HG03469 (cell line): ENCODE data around the gene ZNF664.

ENCODE experiments used
- ATAC-seq: cut with Tn5 transposase; IDR thresholded peaks from one replicate; pipeline ENCODE4 v1.9.1; 2021; ENCODE audit warnings: mild to moderate bottlenecking, moderate library complexity, moderate number of reproducible peaks; ENCODE audit not compliant: unreplicated experiment

The ZNF664 gene

GRCh38 chr12:124027753-124028554, 54.9 kb downstream of the ZNF664 start:
- ATAC-seq = no peak

GRCh38 chr12:124028555-124028925, 55.5 kb downstream of the ZNF664 start:
- no peak for ATAC-seq

- no peak for ATAC-seq
These were observed 57.0 kb downstream of the ZNF664 start for GRCh38 chr12:124030008-124030407.

GRCh38 chr12:124030510-124030909, 57.5 kb downstream of the ZNF664 start:
- no peak for ATAC-seq

GRCh38 chr12:124031058-124031457, 58.0 kb downstream of the ZNF664 start:
- ATAC-seq = no peak

GRCh38 chr12:124032265-124032886, 59.4 kb downstream of the ZNF664 start:
- ATAC-seq = no peak

- no peak for ATAC-seq
These were observed 60.8 kb downstream of the ZNF664 start for GRCh38 chr12:124033859-124034258.

- ATAC-seq = no peak
These were observed 61.3 kb downstream of the ZNF664 start for GRCh38 chr12:124034297-124034696.

- no peak for ATAC-seq
These were observed 62.1 kb downstream of the ZNF664 start for GRCh38 chr12:124035163-124035562.

GRCh38 chr12:124036171-124036598, 63.2 kb downstream of the ZNF664 start:
- no peak for ATAC-seq

- ATAC-seq = no peak
These were observed 63.7 kb downstream of the ZNF664 start for GRCh38 chr12:124036657-124037109.

GRCh38 chr12:124037331-124037730, 64.3 kb downstream of the ZNF664 start:
- no peak for ATAC-seq

GRCh38 chr12:124039276-124039675, 66.3 kb downstream of the ZNF664 start:
- ATAC-seq = no peak

- ATAC-seq = no peak
These were observed 67.3 kb downstream of the ZNF664 start for GRCh38 chr12:124040291-124040690.

GRCh38 chr12:124040737-124041136, 67.7 kb downstream of the ZNF664 start:
- ATAC-seq = no peak

- no peak for ATAC-seq
These were observed 68.9 kb downstream of the ZNF664 start for GRCh38 chr12:124041907-124042306.

- no peak for ATAC-seq
These were observed 71.0 kb downstream of the ZNF664 start for GRCh38 chr12:124044021-124044420.

GRCh38 chr12:124044809-124045321, 71.8 kb downstream of the ZNF664 start:
- ATAC-seq = no peak

GRCh38 chr12:124045671-124046455, 72.8 kb downstream of the ZNF664 start:
- no peak for ATAC-seq

GRCh38 chr12:124046456-124046740, 73.4 kb downstream of the ZNF664 start:
- ATAC-seq = no peak

- no peak for ATAC-seq
These were observed 74.1 kb downstream of the ZNF664 start for GRCh38 chr12:124047045-124047566.
